HCT116 (cell line): ENCODE measurements around the gene NDE1.

Experiments used
- CTCF ChIP-seq, 3 experiments: fragments of 200-600 bp in 1 of 3; sonication (generic) in 1 of 3; IDR thresholded peaks in 2 of 3; conservative IDR thresholded peaks in 1 of 3; 2 replicates each; pipeline ENCODE4 v1.5.1; 2012 to 2017; ENCODE audit warnings: low read depth in 2 of 3, low read length in 2 of 3, antibody characterized with exemption in 1 of 3, borderline replicate concordance in 1 of 3, control low read depth in 1 of 3, mild to moderate bottlenecking in 1 of 3, mixed read lengths in 1 of 3, mixed run types in 1 of 3, moderate library complexity in 1 of 3; ENCODE audit not compliant: insufficient read depth in 1 of 3
- EGR1 ChIP-seq: IDR thresholded peaks from 2 replicates; pipeline ENCODE4 v1.6.1; 2012; ENCODE audit warnings: low read depth
- POLR2A ChIP-seq: IDR thresholded peaks from 2 replicates; pipeline ENCODE4 v1.7.0; 2011; ENCODE audit warnings: borderline replicate concordance; ENCODE audit not compliant: insufficient read depth, insufficient read length; ENCODE audit errors: extremely low read depth
- POLR2AphosphoS5 ChIP-seq: IDR thresholded peaks from 2 replicates; pipeline ENCODE4 v1.6.1; 2011; ENCODE audit warnings: mild to moderate bottlenecking, low read depth, low read length, moderate library complexity
- REST ChIP-seq: IDR thresholded peaks from 2 replicates; pipeline ENCODE4 v1.6.1; 2012; ENCODE audit warnings: low read depth

- TF ChIP-seq POLR2A: no peak
- TF ChIP-seq CTCF (IDR thresholded peaks at IDR 0.05 in 2 of 3, conservative IDR thresholded peaks at IDR 0.05 in 1 of 3; ENCODE audit: borderline replicate concordance in 1 of 3, insufficient read depth in 1 of 3, low read depth in 2 of 3, low read length in 2 of 3): no peak
- TF ChIP-seq EGR1: no peak
- no peak for TF ChIP-seq POLR2AphosphoS5
- TF ChIP-seq REST: no peak
Measured at GRCh38 chr16:15621889-15622288, 28.2 kb upstream of the NDE1 start.
